H1 (cell line): Measurements from ENCODE around the gene CCNG1. TPM values are rescaled to one million over a fixed set of nuclear protein-coding genes. Genes with fewer than 3 reads are reported as not detected.
A peak's percentile ranks its signal among the peaks of the same experiment; 100 is the strongest.

Experiments used
- CTBP2 ChIP-seq: IDR thresholded peaks from 2 replicates; pipeline ENCODE4 v1.7.0; 2011; ENCODE audit warnings: borderline replicate concordance, mild to moderate bottlenecking, moderate library complexity, mixed read lengths, low read length; ENCODE audit not compliant: insufficient read depth, insufficient read length
- FOSL1 ChIP-seq: IDR thresholded peaks from 2 replicates; pipeline ENCODE4 v1.6.1; 2011; ENCODE audit warnings: mild to moderate bottlenecking, low read depth, low read length, moderate library complexity; ENCODE audit not compliant: insufficient read depth
- KDM5A ChIP-seq: fragments of 200-600 bp; IDR thresholded peaks from 2 replicates; pipeline ENCODE4 v1.7.1; 2012; ENCODE audit warnings: mild to moderate bottlenecking, low read length, inconsistent platforms, mixed read lengths
- SAP30 ChIP-seq: fragments of 300-600 bp; sonication (generic); IDR thresholded peaks from 2 replicates; pipeline ENCODE4 v1.7.1; 2012; ENCODE audit warnings: low read length, moderate library complexity, mild to moderate bottlenecking, inconsistent platforms; ENCODE audit not compliant: insufficient read depth, insufficient replicate concordance
- TEAD4 ChIP-seq: IDR thresholded peaks from 2 replicates; pipeline ENCODE4 v1.6.1; 2012; ENCODE audit warnings: low read depth, low read length, inconsistent platforms, mixed read lengths
- polyA plus RNA-seq, 7 experiments: library from polyadenylated mRNA; depleted of rRNA in 3 of 7; stranded (reverse) in 5 of 7; unstranded in 2 of 7; fragments of >200 nt in 5 of 7; fragments of 200-250 nt in 2 of 7; gene quantifications; 1 replicate in 5 of 7; 2 replicates in 1 of 7; 4 replicates in 1 of 7; pipeline versions ENCODE4 v1.2.1 to v1.2.3, GENCODE V29; 2011 to 2013; ENCODE audit warnings: missing spikeins in 2 of 7, mixed read lengths in 2 of 7
- total RNA-seq: library from RNA; stranded (reverse); fragmentation: NEBNext Ultra II Directional; extraction: Animal tissue kit (Norgen Biotek cat#: 25700); gene quantifications from 2 replicates; pipeline ENCODE4 v1.2.1, GENCODE V29; 2021

The CCNG1 gene
- total and polyA plus RNA-seq, 2 of the 8 experiments (the other 6 are each of a cell fraction or from before 2014, with no cell fraction given) = 165 to 369 TPM

DNA sequence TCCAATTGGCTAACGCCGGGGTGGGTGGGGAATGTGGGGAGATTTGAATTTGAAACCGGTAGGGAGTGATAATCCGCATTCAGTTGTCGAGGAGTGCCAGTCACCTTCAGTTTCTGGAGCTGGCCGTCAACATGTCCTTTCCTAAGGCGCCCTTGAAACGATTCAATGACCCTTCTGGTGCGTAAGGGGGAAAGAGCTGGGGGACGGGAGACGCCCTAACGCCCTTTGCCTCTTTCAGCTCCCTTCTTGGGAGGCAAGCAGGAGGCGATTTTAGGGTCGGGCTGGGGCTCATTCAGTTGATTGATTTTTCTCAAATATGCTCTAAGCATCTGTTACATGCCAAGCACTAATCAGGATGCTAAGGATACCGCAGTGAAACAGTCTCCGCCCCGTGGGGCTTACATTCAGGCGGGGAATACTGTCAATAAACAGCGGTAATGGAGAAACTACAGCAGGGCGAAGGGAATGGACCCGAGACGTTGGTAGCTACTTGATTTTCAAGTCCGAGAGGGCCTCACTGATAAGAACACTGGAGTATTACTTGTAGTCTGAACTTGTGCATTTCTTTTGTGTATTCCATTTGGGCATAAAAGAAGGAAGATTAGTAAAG is 23.3 kb downstream of the CCNG1 start, which contains the start of gene HMMR (continued):
- TF ChIP-seq KDM5A = no peak
- 0 out of 2 replicates have a peak, but pooled peaks have one; percentile 8 for TF ChIP-seq TEAD4
- TF ChIP-seq CTBP2 = no peak
- TF ChIP-seq SAP30 = peak; percentile 95
- no peak for TF ChIP-seq FOSL1
